Prostate gland (tissue), 2 donors: ENCODE results near the gene CHMP5.

Experiments
- POLR2A ChIP-seq: fragments of 450-650 bp; IDR thresholded peaks from one replicate; pipeline ENCODE4 v1.6.1; 2016; ENCODE audit warnings: antibody characterized with exemption, mild to moderate bottlenecking
- POLR2AphosphoS5 ChIP-seq: sonication (generic); formaldehyde crosslinking; IDR thresholded peaks from one replicate; pipeline ENCODE4 v1.6.1; 2017; ENCODE audit warnings: antibody characterized with exemption
- TF ChIP-seq, protein P1 (sequence below), 4 experiments: fragments of 200-600 bp in 2 of 4; fragments of 450-650 bp in 2 of 4; sonication (generic) in 2 of 4; IDR thresholded peaks; 1 replicate in 3 of 4; 2 replicates in 1 of 4; pipeline ENCODE4 v1.5.1; 2016 to 2019; ENCODE audit warnings: antibody characterized with exemption in 4 of 4, mild to moderate bottlenecking in 2 of 4, moderate library complexity in 2 of 4

DNA sequence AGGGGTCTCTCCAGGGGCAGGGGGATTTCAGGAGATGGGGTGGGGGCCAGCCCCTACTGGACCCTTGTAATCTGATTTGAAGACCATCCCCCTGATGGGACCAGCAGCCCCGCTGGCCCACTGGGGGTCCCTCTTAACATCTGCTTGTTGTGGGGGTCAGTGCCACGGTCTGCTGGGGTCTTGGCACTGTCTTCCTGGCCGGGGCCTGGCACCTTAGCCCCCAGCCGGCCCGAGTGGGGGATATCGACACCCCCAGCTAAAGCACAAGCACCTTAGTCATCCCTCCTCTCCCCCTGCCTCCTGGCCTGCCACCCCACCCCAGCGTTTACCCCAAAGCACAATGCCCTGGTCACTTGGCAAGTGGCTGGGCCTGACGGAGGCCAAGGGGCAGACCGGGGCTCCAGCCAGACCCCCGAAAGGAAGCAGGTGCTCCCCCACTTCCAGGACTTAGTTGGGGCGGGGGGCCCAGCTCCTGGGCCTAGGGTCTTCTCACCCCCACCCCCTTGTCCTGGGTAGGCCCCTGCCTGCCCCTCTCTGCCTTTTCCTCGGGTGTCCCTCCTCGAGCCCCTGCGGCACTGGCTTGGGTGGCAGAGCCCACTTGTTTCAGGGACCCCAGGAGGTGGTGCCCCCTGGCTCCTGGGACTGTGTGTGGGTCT lies 24.1 kb downstream of the CHMP5 start:
- TF ChIP-seq, protein P1, sequence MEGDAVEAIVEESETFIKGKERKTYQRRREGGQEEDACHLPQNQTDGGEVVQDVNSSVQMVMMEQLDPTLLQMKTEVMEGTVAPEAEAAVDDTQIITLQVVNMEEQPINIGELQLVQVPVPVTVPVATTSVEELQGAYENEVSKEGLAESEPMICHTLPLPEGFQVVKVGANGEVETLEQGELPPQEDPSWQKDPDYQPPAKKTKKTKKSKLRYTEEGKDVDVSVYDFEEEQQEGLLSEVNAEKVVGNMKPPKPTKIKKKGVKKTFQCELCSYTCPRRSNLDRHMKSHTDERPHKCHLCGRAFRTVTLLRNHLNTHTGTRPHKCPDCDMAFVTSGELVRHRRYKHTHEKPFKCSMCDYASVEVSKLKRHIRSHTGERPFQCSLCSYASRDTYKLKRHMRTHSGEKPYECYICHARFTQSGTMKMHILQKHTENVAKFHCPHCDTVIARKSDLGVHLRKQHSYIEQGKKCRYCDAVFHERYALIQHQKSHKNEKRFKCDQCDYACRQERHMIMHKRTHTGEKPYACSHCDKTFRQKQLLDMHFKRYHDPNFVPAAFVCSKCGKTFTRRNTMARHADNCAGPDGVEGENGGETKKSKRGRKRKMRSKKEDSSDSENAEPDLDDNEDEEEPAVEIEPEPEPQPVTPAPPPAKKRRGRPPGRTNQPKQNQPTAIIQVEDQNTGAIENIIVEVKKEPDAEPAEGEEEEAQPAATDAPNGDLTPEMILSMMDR (IDR thresholded peaks at IDR 0.05) = no peak
- TF ChIP-seq POLR2A (no peak), POLR2AphosphoS5 (no peak)
